GM12874 (cell line): ENCODE measurements around the gene ANGEL1.

ENCODE experiments used
- TF ChIP-seq, protein P1 (sequence below): IDR thresholded peaks from 2 replicates; pipeline ENCODE4 v1.5.1; 2011; ENCODE audit warnings: low read depth, mild to moderate bottlenecking, control low read depth, low read length, moderate library complexity; ENCODE audit not compliant: insufficient read depth

Gene ANGEL1

DNA sequence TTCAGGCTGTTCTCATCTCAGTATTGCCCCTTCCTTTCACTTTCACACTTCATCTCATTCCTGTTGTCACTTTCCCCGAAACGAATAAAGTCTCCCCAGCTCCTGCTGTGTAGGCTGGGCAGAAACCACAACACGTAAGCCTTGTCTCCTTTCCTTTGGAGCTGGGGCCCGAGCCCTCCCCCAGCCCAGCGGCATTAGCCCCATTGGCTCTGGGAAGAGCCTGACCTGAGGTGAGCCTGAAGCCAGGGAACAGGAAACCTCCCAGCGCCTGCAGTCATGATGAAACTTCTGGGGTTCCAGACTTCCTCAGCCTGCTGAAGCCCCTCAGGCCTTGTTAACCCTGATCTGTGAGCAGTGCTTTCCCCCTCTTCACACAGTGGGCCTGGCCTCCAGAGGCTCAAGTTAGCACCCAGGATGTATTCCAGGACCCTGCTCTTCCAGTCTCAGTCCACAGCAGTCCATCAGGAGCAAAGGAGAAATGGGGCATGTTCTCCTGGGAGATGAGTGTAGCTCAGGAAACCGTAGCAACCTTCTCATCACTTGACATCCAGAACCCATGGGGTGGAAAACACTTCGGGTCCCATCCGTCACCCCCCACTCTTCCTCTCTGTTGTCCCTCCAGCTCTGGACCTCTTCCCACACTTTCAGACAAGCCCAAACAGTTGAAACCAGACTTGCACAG lies 29.7 kb downstream of the ANGEL1 start:
- TF ChIP-seq, protein P1, sequence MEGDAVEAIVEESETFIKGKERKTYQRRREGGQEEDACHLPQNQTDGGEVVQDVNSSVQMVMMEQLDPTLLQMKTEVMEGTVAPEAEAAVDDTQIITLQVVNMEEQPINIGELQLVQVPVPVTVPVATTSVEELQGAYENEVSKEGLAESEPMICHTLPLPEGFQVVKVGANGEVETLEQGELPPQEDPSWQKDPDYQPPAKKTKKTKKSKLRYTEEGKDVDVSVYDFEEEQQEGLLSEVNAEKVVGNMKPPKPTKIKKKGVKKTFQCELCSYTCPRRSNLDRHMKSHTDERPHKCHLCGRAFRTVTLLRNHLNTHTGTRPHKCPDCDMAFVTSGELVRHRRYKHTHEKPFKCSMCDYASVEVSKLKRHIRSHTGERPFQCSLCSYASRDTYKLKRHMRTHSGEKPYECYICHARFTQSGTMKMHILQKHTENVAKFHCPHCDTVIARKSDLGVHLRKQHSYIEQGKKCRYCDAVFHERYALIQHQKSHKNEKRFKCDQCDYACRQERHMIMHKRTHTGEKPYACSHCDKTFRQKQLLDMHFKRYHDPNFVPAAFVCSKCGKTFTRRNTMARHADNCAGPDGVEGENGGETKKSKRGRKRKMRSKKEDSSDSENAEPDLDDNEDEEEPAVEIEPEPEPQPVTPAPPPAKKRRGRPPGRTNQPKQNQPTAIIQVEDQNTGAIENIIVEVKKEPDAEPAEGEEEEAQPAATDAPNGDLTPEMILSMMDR, result no peak

DNA sequence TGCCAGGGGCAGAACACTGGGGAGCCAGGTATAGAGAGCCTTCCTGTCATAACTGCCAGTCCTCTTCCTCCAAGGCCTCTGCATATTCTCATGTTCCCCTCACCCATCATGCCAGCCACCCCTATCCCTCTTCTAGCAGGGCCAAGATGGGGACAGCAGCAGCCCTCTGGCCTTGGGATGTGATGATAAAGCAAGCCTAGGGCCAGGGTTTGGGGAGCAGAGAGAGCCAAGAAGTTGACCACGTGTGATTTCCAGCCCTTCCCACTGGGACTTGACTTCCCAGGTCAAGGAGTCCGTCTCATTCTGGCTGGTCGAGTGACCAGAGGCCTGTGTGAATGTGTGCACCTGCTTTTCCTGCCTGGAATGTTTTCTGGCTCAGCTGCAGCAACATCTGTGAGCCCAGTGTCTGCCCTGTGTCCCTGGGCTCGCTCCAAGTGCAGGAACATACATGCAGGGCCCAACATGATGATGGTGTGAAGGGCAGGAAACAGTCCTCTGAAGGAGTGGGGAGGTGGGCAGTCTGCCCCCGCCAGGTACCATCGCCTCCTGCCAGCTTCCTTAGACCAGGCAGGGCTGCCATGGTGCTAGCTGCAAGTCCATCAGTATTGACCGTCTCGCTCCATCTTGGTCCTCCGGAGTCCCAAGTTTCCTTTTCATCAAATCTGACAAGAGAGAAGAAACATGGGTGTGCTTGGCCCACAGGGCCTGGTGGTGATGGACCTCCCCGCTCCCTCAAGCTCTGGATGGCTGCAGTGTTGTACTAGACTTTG lies 30.4 kb downstream of the ANGEL1 start:
- TF ChIP-seq, protein P1, result no peak

DNA sequence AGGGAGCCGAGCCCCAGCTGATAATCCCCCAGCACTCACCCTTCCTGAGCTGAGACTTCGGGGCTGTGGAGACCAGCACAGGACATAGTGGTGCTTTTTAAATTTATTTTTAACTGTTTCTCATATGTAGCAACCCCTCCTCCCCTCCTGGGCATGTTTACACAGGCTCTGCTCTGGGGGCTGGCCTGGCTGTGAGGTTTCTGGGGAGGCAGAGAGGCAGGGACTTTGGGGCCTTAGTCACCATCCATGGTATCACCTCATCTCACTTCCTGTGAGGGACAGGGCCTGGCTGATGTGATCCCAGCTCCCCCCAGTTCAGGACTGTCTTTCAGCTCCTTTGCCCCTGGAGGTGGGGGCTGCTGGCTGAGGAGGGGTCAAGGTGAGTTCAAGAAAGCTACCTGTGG lies 31.0 kb downstream of the ANGEL1 start:
- TF ChIP-seq, protein P1, result no peak

DNA sequence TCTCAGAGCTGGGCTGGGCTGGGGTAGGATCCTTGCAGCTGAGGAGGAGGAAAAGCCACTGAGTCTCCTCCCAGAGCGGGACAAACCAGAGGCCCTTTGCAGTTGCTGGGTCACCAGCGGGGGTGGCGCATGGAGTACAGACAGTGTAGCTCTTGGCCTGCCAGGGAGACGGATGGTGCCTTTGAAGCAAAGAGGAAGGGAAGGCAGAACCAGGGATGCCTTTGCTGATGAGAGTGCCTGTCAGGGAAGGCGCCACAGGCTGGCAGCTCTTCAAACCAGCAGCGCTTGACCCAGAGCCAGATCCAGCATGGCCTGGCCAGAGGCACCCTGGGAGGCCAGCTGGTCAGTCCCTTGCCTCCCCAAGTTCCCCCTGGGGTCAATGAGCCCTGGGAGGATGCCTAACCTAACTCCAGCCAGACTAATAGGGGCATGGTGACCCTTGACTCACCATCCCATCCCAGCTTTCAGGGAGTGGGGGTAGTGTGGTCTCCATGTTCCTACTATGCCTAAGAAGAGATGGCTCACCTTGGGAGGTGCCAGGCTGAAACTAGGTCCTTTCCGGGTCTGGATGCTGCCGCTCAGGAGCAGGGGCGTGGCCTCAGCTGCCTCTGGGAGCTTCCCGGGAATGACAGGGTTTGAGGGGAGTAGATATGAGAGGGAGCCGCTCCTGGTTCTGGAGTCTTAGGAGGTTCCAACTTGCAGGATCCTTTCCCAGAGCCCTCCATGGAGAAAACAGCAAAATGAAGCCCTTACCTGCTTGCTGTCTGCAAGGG lies 31.6 kb downstream of the ANGEL1 start:
- TF ChIP-seq, protein P1, result no peak

DNA sequence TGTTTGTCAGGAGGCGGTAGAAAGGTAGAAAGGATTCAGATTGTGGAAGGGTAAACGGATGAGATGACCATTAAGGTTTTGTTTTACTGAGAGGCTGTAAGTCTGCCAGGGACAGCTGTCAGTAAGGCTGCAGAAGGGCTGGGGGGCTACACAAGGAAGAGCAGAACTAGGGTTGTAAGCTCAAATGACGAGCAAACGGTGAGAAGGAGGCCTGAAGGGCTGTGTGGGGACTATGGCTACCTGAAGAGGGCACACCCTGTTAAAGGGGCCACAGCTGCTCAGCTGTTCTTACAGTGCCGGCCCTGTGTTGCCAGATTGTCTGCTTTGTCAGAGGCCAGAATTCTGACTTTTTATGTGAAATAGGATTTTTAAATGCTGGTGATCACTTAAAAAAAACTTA lies 32.3 kb downstream of the ANGEL1 start:
- TF ChIP-seq, protein P1, result no peak

DNA sequence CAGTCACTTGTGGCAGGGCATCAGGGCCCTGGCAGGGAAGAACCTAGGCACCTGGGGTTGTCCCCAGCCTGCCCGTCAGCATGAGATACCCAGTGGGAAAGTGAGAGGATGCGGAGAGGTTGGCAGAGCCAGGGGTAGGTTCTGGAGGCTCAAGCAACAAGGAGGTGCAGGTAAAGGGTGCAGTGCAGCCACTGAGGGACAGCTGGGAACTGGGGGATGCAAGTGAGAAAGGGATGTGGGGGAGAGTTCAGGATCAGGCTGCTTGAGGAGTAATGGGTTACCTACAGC lies 32.7 kb downstream of the ANGEL1 start:
- TF ChIP-seq, protein P1, result no peak
